HG02571 (cell line): ENCODE measurements around the gene URM1.

ENCODE experiments used
- ATAC-seq: cut with Tn5 transposase; IDR thresholded peaks from one replicate; pipeline ENCODE4 v1.9.1; 2021; ENCODE audit warnings: mild to moderate bottlenecking, moderate library complexity; ENCODE audit not compliant: unreplicated experiment

The URM1 gene

GRCh38 chr9:128344931-128345605 lies 26.1 kb upstream of the URM1 start:
- ATAC-seq: no peak

GRCh38 chr9:128349125-128349524 lies 22.0 kb upstream of the URM1 start:
- no peak for ATAC-seq

GRCh38 chr9:128349772-128350171 lies 21.4 kb upstream of the URM1 start:
- no peak for ATAC-seq

- ATAC-seq: no peak
These were observed 15.7 kb upstream of the URM1 start for GRCh38 chr9:128355451-128355850.

GRCh38 chr9:128358090-128358489 lies 13.1 kb upstream of the URM1 start:
- ATAC-seq: no peak

- no peak for ATAC-seq
These were observed 12.3 kb upstream of the URM1 start for GRCh38 chr9:128358861-128359260.

GRCh38 chr9:128360826-128361225 lies 10.3 kb upstream of the URM1 start:
- ATAC-seq: no peak

- no peak for ATAC-seq
These were observed 9.7 kb upstream of the URM1 start for GRCh38 chr9:128361296-128361985.

GRCh38 chr9:128361986-128362646 lies 9.1 kb upstream of the URM1 start:
- ATAC-seq: peak; percentile 55

GRCh38 chr9:128362774-128363173 lies 8.4 kb upstream of the URM1 start:
- ATAC-seq: no peak

GRCh38 chr9:128365525-128365924 lies 5.6 kb upstream of the URM1 start:
- ATAC-seq: no peak

GRCh38 chr9:128369024-128369706 lies 2.0 kb upstream of the URM1 start:
- no peak for ATAC-seq

GRCh38 chr9:128370367-128370751 lies 815 bp upstream of the URM1 start:
- ATAC-seq: no peak

GRCh38 chr9:128371630-128372117 lies 500 bp downstream of the URM1 start:
- ATAC-seq: no peak

- no peak for ATAC-seq
These were observed 1.0 kb downstream of the URM1 start for GRCh38 chr9:128372188-128372641.

- ATAC-seq: no peak
These were observed 1.6 kb downstream of the URM1 start for GRCh38 chr9:128372784-128373183.

- ATAC-seq: no peak
These were observed 3.1 kb downstream of the URM1 start for GRCh38 chr9:128374221-128374675.

- no peak for ATAC-seq
These were observed 4.7 kb downstream of the URM1 start for GRCh38 chr9:128375865-128376264.

- no peak for ATAC-seq
These were observed 11.1 kb downstream of the URM1 start for GRCh38 chr9:128382261-128382660.

- no peak for ATAC-seq
These were observed 12.0 kb downstream of the URM1 start for GRCh38 chr9:128383007-128383753.
